ENCODE data around the gene MPI. TPM values are rescaled to one million over a fixed set of nuclear protein-coding genes. Genes with fewer than 3 reads are reported as not detected.

Gene MPI
- total and polyA plus RNA-seq, 2 experiments from 2014 or later = 18.0 to 74.2 TPM

- Histone ChIP-seq H3K27ac (ENCODE audit: low read depth) (no peak overlapping the region), H3K4me3 (no peak overlapping the region), H3F3A (replicated peaks; ENCODE audit: low read depth) (no peaks in the 10 kb centered on the region), H2AFZ (no peak overlapping the region), H3K4me2 (no peak overlapping the region), H3K79me2 (replicated peaks; ENCODE audit: insufficient read depth) (peaks cover 18% of the 10 kb centered on the region; the same call in 1 of the 2 replicates), H3K9me2 (ENCODE audit: insufficient read depth) (no peaks in the 10 kb centered on the region), H3K4me1 (ENCODE audit: insufficient read depth) (no peaks in the 10 kb centered on the region), H3K27me3 (ENCODE audit: insufficient read depth) (no peaks in the 10 kb centered on the region), H4K20me1 (replicated peaks; ENCODE audit: insufficient read depth) (peaks cover 4% of the 10 kb centered on the region; the same call in 1 of the 2 replicates), H3K36me3 (ENCODE audit: insufficient read depth) (no peaks in the 10 kb centered on the region)
- DNase-seq (ENCODE audit: low spot score) = no peak
- no peak for TF ChIP-seq ZNF462 (CRISPR knock-in tag; IDR thresholded peaks at IDR 0.05)
- TF ChIP-seq CREB1 (CRISPR knock-in tag; IDR thresholded peaks at IDR 0.05; ENCODE audit: low read depth) = no peak
- TF ChIP-seq ZNF114 (CRISPR knock-in tag; IDR thresholded peaks at IDR 0.05) = no peak
- TF ChIP-seq, protein P1, sequence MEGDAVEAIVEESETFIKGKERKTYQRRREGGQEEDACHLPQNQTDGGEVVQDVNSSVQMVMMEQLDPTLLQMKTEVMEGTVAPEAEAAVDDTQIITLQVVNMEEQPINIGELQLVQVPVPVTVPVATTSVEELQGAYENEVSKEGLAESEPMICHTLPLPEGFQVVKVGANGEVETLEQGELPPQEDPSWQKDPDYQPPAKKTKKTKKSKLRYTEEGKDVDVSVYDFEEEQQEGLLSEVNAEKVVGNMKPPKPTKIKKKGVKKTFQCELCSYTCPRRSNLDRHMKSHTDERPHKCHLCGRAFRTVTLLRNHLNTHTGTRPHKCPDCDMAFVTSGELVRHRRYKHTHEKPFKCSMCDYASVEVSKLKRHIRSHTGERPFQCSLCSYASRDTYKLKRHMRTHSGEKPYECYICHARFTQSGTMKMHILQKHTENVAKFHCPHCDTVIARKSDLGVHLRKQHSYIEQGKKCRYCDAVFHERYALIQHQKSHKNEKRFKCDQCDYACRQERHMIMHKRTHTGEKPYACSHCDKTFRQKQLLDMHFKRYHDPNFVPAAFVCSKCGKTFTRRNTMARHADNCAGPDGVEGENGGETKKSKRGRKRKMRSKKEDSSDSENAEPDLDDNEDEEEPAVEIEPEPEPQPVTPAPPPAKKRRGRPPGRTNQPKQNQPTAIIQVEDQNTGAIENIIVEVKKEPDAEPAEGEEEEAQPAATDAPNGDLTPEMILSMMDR (conservative IDR thresholded peaks at IDR 0.05; ENCODE audit: low read depth in 2 of 2) = no peak
- no peak for TF ChIP-seq NANOG (IDR thresholded peaks at IDR 0.05; ENCODE audit: borderline replicate concordance)
- H3K4me3 Mint-ChIP-seq = no peak overlapping the region
- H3K4me1 Mint-ChIP-seq = no peaks in the 10 kb centered on the region; the same call in 2 of the 3 replicates
- no peak overlapping the region for H3K27ac Mint-ChIP-seq
- no peak for ATAC-seq
- H3K9me3 Mint-ChIP-seq = no peaks in the 10 kb centered on the region
- peaks cover 2% of the 10 kb centered on the region for H3K27me3 Mint-ChIP-seq (ENCODE audit: insufficient read depth, low read depth, poor library complexity)
- H3K36me3 Mint-ChIP-seq (ENCODE audit: low read depth) = peaks cover 7% of the 10 kb centered on the region; the same call in 2 of the 3 replicates
Measured at GRCh38 chr15:74857082-74857655, 32.7 kb upstream of the MPI start.

Measured in GM23338 (cell line).